Naive thymus-derived CD4-positive, alpha-beta T cell (primary cell): Measurements from ENCODE around the gene PTPRM. TPM values are rescaled to one million over a fixed set of nuclear protein-coding genes. Genes with fewer than 3 reads are reported as not detected.

ENCODE experiments used
- ATAC-seq: fragments of 150-1000 bp; cut with Tn5 transposase; 2 replicates; pipeline ENCODE4 v1.10.0; 2021; ENCODE audit warnings: mild to moderate bottlenecking, moderate library complexity
- CTCF ChIA-PET: fragments of 350-600 bp; sonication (Branson Sonifier 250); formaldehyde crosslinking; loops from one replicate; lab custom pipeline; 2021; ENCODE audit warnings: antibody characterized with exemption; lab: Charles Lee
- POLR2A ChIA-PET: fragments of 350-600 bp; sonication (Branson Sonifier 250); formaldehyde crosslinking; loops from one replicate; lab custom pipeline; 2021; ENCODE audit warnings: antibody characterized with exemption, inconsistent platforms; lab: Charles Lee
- DNase-seq, 9 donors: peaks; one replicate each; pipeline versions ENCODE4 v3.0.0 to v3.0.0-alpha.2; 2020 to 2022; ENCODE audit warnings: mixed read lengths in 1 of 9
- H3K27ac ChIP-seq: one replicate; pipeline ENCODE4 v1.7.0; 2013; ENCODE audit warnings: mild to moderate bottlenecking, low read depth, low read length, moderate library complexity
- H3K27me3 ChIP-seq, 2 donors: one replicate each; pipeline ENCODE4 v1.7.0; 2013; ENCODE audit warnings: low read length in 2 of 2, mild to moderate bottlenecking in 2 of 2, moderate library complexity in 2 of 2; ENCODE audit not compliant: control insufficient read depth in 2 of 2, insufficient read depth in 2 of 2
- H3K36me3 ChIP-seq, 3 experiments: 1 replicate in 2 of 3; 2 replicates in 1 of 3; pipeline ENCODE4 v1.7.0; 2013; ENCODE audit warnings: low read length in 3 of 3, mild to moderate bottlenecking in 3 of 3, moderate library complexity in 1 of 3; ENCODE audit not compliant: insufficient read depth in 3 of 3, control insufficient read depth in 2 of 3
- H3K4me1 ChIP-seq, 2 donors: one replicate each; pipeline ENCODE4 v1.7.0; 2013; ENCODE audit warnings: low read length in 2 of 2, mild to moderate bottlenecking in 2 of 2, moderate library complexity in 1 of 2; ENCODE audit not compliant: control insufficient read depth in 2 of 2, insufficient read depth in 2 of 2
- H3K4me3 ChIP-seq: 2 replicates; pipeline ENCODE4 v1.7.0; 2013; ENCODE audit warnings: mild to moderate bottlenecking, low read length
- H3K9me3 ChIP-seq, 3 experiments: 1 replicate in 2 of 3; 2 replicates in 1 of 3; pipeline ENCODE4 v1.7.0; 2013; ENCODE audit warnings: low read length in 3 of 3; ENCODE audit not compliant: control insufficient read depth in 2 of 3
- H3K27ac Mint-ChIP-seq, 9 donors: one replicate each; pipeline ENCODE4 v1.8.0; 2020 to 2022; ENCODE audit warnings: mixed read lengths in 9 of 9, mild to moderate bottlenecking in 8 of 9, moderate library complexity in 5 of 9, inconsistent platforms in 2 of 9
- H3K27me3 Mint-ChIP-seq, 5 donors: one replicate each; pipeline ENCODE4 v1.8.0; 2021 to 2022; ENCODE audit warnings: mixed read lengths in 5 of 5, mild to moderate bottlenecking in 1 of 5
- H3K36me3 Mint-ChIP-seq, 5 donors: one replicate each; pipeline ENCODE4 v1.8.0; 2020 to 2022; ENCODE audit warnings: mixed read lengths in 5 of 5, mild to moderate bottlenecking in 3 of 5, inconsistent platforms in 1 of 5
- H3K4me1 Mint-ChIP-seq, 7 donors: one replicate each; pipeline ENCODE4 v1.8.0; 2020 to 2022; ENCODE audit warnings: mixed read lengths in 7 of 7, mild to moderate bottlenecking in 3 of 7, inconsistent platforms in 1 of 7
- H3K4me3 Mint-ChIP-seq, 10 donors: one replicate each; pipeline ENCODE4 v1.8.0; 2020 to 2022; ENCODE audit warnings: mild to moderate bottlenecking in 10 of 10, mixed read lengths in 10 of 10, moderate library complexity in 6 of 10, inconsistent platforms in 2 of 10
- H3K9me3 Mint-ChIP-seq, 11 donors: one replicate each; pipeline ENCODE4 v1.8.0; 2020 to 2022; ENCODE audit warnings: mixed read lengths in 11 of 11, mild to moderate bottlenecking in 4 of 11, inconsistent platforms in 1 of 11, moderate library complexity in 1 of 11
- intact Hi-C, 2 donors: fragments of 100-400 bp; cut with micrococcal nuclease; formaldehyde crosslinking; loops; one replicate each; pipeline ENCODE4 v1.15.1; 2023
- polyA plus RNA-seq, 2 donors: library from polyadenylated mRNA; unstranded; fragments of 300-500 nt; fragmentation: Illumina TruSeq; gene quantifications; one replicate each; pipeline ENCODE4 v1.2.3, GENCODE V29; 2021
- total RNA-seq, 6 experiments: library from RNA in 5 of 6; stranded (reverse) in 5 of 6; gene quantifications; 1 replicate in 5 of 6; 2 replicates in 1 of 6; pipeline ENCODE4 v1.2.3 and lab custom pipeline; 2021 to 2026

The PTPRM gene
- total and polyA plus RNA-seq, 7 experiments from 2014 or later, result 3.8 to 21.2 (median 8.4) TPM

GRCh38 chr18:8402237-8402636 is 835.1 kb downstream of the PTPRM start:
- Histone ChIP-seq H3K4me1 (no peaks in the 10 kb centered on the region), H3K27me3 (no peaks in the 10 kb centered on the region), H3K36me3 (no peaks in the 10 kb centered on the region), H3K9me3 (no peaks in the 10 kb centered on the region), H3K27ac (no peak overlapping the region), H3K4me3 (no peak overlapping the region)
- intact Hi-C loops, result no loop called here
- Mint-ChIP-seq H3K9me3 (peaks cover 0 to 5% (median 0%) of the 10 kb centered on the region in 11 donors), H3K27me3 (no peaks in the 10 kb centered on the region), H3K4me3 (no peak overlapping the region), H3K36me3 (peaks cover 0 to 15% (median 8%) of the 10 kb centered on the region in 5 donors), H3K4me1 (no peaks in the 10 kb centered on the region), H3K27ac (no peak overlapping the region)
- DNase-seq, result no peak
- ATAC-seq, result no peak
- CTCF ChIA-PET, result no interaction called here
- POLR2A ChIA-PET, result no interaction called here

- Mint-ChIP-seq H3K27ac (no peak overlapping the region), H3K4me1 (no peaks in the 10 kb centered on the region), H3K27me3 (no peaks in the 10 kb centered on the region), H3K9me3 (peaks cover 0 to 5% (median 0%) of the 10 kb centered on the region in 11 donors), H3K4me3 (no peak overlapping the region), H3K36me3 (peaks cover 0 to 18% (median 8%) of the 10 kb centered on the region in 5 donors)
- Histone ChIP-seq H3K36me3 (no peaks in the 10 kb centered on the region), H3K27me3 (no peaks in the 10 kb centered on the region), H3K4me3 (no peak overlapping the region), H3K9me3 (no peaks in the 10 kb centered on the region), H3K27ac (no peak overlapping the region), H3K4me1 (no peaks in the 10 kb centered on the region)
- ChIA-PET POLR2A (no interaction called here), CTCF (no interaction called here)
- ATAC-seq (no peak), DNase-seq (no peak)
- intact Hi-C loops, result no loop called here
Observed at GRCh38 chr18:8403713-8404112, 836.6 kb downstream of the PTPRM start.

- no peaks in the 10 kb centered on the region for H3K27me3 ChIP-seq
- no peaks in the 10 kb centered on the region for H3K4me1 ChIP-seq
- Mint-ChIP-seq H3K27ac (no peak overlapping the region), H3K4me3 (no peak overlapping the region), H3K4me1 (no peaks in the 10 kb centered on the region), H3K36me3 (peaks cover 0 to 22% (median 12%) of the 10 kb centered on the region in 5 donors), H3K27me3 (no peaks in the 10 kb centered on the region), H3K9me3 (peaks cover 2 to 26% (median 9%) of the 10 kb centered on the region in 11 donors)
- ATAC-seq (no peak), DNase-seq (no peak)
- no peak overlapping the region for H3K4me3 ChIP-seq
- POLR2A ChIA-PET, result no interaction called here
- intact Hi-C loops, result no loop called here
- no peaks in the 10 kb centered on the region for H3K9me3 ChIP-seq
- CTCF ChIA-PET, result no interaction called here
- H3K27ac ChIP-seq, result no peak overlapping the region
- H3K36me3 ChIP-seq, result no peaks in the 10 kb centered on the region
Observed at GRCh38 chr18:8406186-8406867, 839.2 kb downstream of the PTPRM start.

- Histone ChIP-seq H3K36me3 (no peaks in the 10 kb centered on the region), H3K4me3 (no peak overlapping the region), H3K4me1 (no peaks in the 10 kb centered on the region), H3K27ac (no peak overlapping the region), H3K27me3 (no peaks in the 10 kb centered on the region), H3K9me3 (peaks cover 0 to under 1% (median 0%) of the 10 kb centered on the region in 3 experiments)
- CTCF ChIA-PET, result no interaction called here
- intact Hi-C loops, result no loop called here
- H3K4me3 Mint-ChIP-seq, result no peak overlapping the region
- POLR2A ChIA-PET, result no interaction called here
- ATAC-seq (no peak), DNase-seq (no peak)
- no peaks in the 10 kb centered on the region for H3K4me1 Mint-ChIP-seq
- peaks cover 0 to 22% (median 12%) of the 10 kb centered on the region in 5 donors for H3K36me3 Mint-ChIP-seq
- peaks cover 2 to 31% (median 11%) of the 10 kb centered on the region in 11 donors for H3K9me3 Mint-ChIP-seq
- no peaks in the 10 kb centered on the region for H3K27me3 Mint-ChIP-seq
- H3K27ac Mint-ChIP-seq, result no peak overlapping the region
Observed at GRCh38 chr18:8406868-8407250, 839.7 kb downstream of the PTPRM start.

GRCh38 chr18:8409151-8409550 is 842.0 kb downstream of the PTPRM start:
- Histone ChIP-seq H3K36me3 (no peaks in the 10 kb centered on the region), H3K4me3 (no peak overlapping the region), H3K4me1 (no peaks in the 10 kb centered on the region), H3K27ac (no peak overlapping the region), H3K27me3 (no peaks in the 10 kb centered on the region), H3K9me3 (peaks cover 0 to 6% (median 0%) of the 10 kb centered on the region in 3 experiments)
- peaks cover 0 to 21% (median 12%) of the 10 kb centered on the region in 5 donors for H3K36me3 Mint-ChIP-seq
- ATAC-seq (no peak), DNase-seq (no peak)
- no peaks in the 10 kb centered on the region for H3K27me3 Mint-ChIP-seq
- no peak overlapping the region for H3K27ac Mint-ChIP-seq
- peaks cover 7 to 47% (median 15%) of the 10 kb centered on the region in 11 donors for H3K9me3 Mint-ChIP-seq
- ChIA-PET CTCF (no interaction called here), POLR2A (no interaction called here)
- H3K4me1 Mint-ChIP-seq, result no peaks in the 10 kb centered on the region
- intact Hi-C loops, result no loop called here
- no peak overlapping the region for H3K4me3 Mint-ChIP-seq

GRCh38 chr18:8411492-8411891 is 844.4 kb downstream of the PTPRM start:
- H3K4me1 Mint-ChIP-seq, result no peaks in the 10 kb centered on the region
- H3K36me3 ChIP-seq, result no peaks in the 10 kb centered on the region
- H3K4me1 ChIP-seq, result no peaks in the 10 kb centered on the region
- H3K27ac ChIP-seq, result no peak overlapping the region
- DNase-seq (no peak), ATAC-seq (no peak)
- POLR2A ChIA-PET, result no interaction called here
- H3K27me3 Mint-ChIP-seq, result peaks cover 0 to 6% (median 5%) of the 10 kb centered on the region in 5 donors
- no peak overlapping the region for H3K4me3 ChIP-seq
- H3K27ac Mint-ChIP-seq, result no peak overlapping the region
- no peaks in the 10 kb centered on the region for H3K27me3 ChIP-seq
- CTCF ChIA-PET, result no interaction called here
- H3K9me3 ChIP-seq, result peaks cover 0 to 6% (median 0%) of the 10 kb centered on the region in 3 experiments
- H3K4me3 Mint-ChIP-seq, result no peak overlapping the region
- peaks cover 6 to 60% (median 17%) of the 10 kb centered on the region in 11 donors for H3K9me3 Mint-ChIP-seq
- peaks cover 0 to 16% (median 8%) of the 10 kb centered on the region in 5 donors for H3K36me3 Mint-ChIP-seq
- intact Hi-C loops, result no loop called here

- H3K27ac ChIP-seq, result no peak overlapping the region
- peaks cover 0 to 6% (median 0%) of the 10 kb centered on the region in 3 experiments for H3K9me3 ChIP-seq
- ChIA-PET CTCF (no interaction called here), POLR2A (no interaction called here)
- DNase-seq (no peak), ATAC-seq (no peak)
- no peaks in the 10 kb centered on the region for H3K4me1 ChIP-seq
- H3K27me3 ChIP-seq, result no peaks in the 10 kb centered on the region
- no peak overlapping the region for H3K4me3 Mint-ChIP-seq
- H3K27ac Mint-ChIP-seq, result no peak overlapping the region
- H3K27me3 Mint-ChIP-seq, result peaks cover 0 to 11% (median 6%) of the 10 kb centered on the region in 5 donors
- H3K36me3 Mint-ChIP-seq, result peaks cover 0 to 11% (median 7%) of the 10 kb centered on the region in 5 donors
- no peak overlapping the region for H3K4me3 ChIP-seq
- H3K9me3 Mint-ChIP-seq, result peaks cover 6 to 62% (median 19%) of the 10 kb centered on the region in 11 donors
- H3K4me1 Mint-ChIP-seq, result no peaks in the 10 kb centered on the region
- H3K36me3 ChIP-seq, result no peaks in the 10 kb centered on the region
- intact Hi-C loops, result no loop called here
Observed at GRCh38 chr18:8412117-8412516, 845.0 kb downstream of the PTPRM start.
